ENCODE results near the gene DYNC1LI1. TPM values are rescaled to one million over a fixed set of nuclear protein-coding genes. Genes with fewer than 3 reads are reported as not detected.

Gene DYNC1LI1
- total RNA-seq, 2 experiments from 2014 or later = 34.7 to 36.1 TPM

- Mint-ChIP-seq H3K9me3 (no peaks in the 10 kb centered on the region), H3K36me3 (peaks cover 12% of the 10 kb centered on the region), H3K4me1 (peaks cover 39% of the 10 kb centered on the region), H3K4me3 (no peak overlapping the region), H3K27ac (no peak overlapping the region), H3K27me3 (no peaks in the 10 kb centered on the region)
- DNase-seq = no peak
These were observed 72.4 kb downstream of the DYNC1LI1 start for GRCh38 chr3:32498252-32498651.

GRCh38 chr3:32495609-32496008, 75.0 kb downstream of the DYNC1LI1 start:
- no peak for DNase-seq
- Mint-ChIP-seq H3K4me3 (no peak overlapping the region), H3K4me1 (peaks cover 28% of the 10 kb centered on the region), H3K9me3 (no peaks in the 10 kb centered on the region), H3K27me3 (no peaks in the 10 kb centered on the region), H3K36me3 (peaks cover 12% of the 10 kb centered on the region), H3K27ac (no peak overlapping the region)

- no peak overlapping the region for H3K27ac Mint-ChIP-seq
These were observed 75.6 kb downstream of the DYNC1LI1 start for GRCh38 chr3:32495085-32495484.

GRCh38 chr3:32493437-32494414, 76.9 kb downstream of the DYNC1LI1 start:
- Mint-ChIP-seq H3K4me3 (no peak overlapping the region), H3K4me1 (peaks cover 15% of the 10 kb centered on the region), H3K27ac (no peak overlapping the region), H3K36me3 (peaks cover 14% of the 10 kb centered on the region), H3K9me3 (no peaks in the 10 kb centered on the region), H3K27me3 (no peaks in the 10 kb centered on the region)
- DNase-seq = no peak

More at GRCh38 chr3:32495085-32495484, 75.6 kb downstream of the DYNC1LI1 start:
- Mint-ChIP-seq H3K4me1 (peaks cover 23% of the 10 kb centered on the region), H3K36me3 (peaks cover 12% of the 10 kb centered on the region), H3K9me3 (no peaks in the 10 kb centered on the region), H3K27me3 (no peaks in the 10 kb centered on the region), H3K4me3 (no peak overlapping the region)
- no peak for DNase-seq

GRCh38 chr3:32492684-32493436, 77.8 kb downstream of the DYNC1LI1 start:
- peaks cover 20% of the 10 kb centered on the region for H3K36me3 Mint-ChIP-seq

GRCh38 chr3:32488474-32489008, 82.1 kb downstream of the DYNC1LI1 start:
- Mint-ChIP-seq H3K9me3 (no peaks in the 10 kb centered on the region), H3K36me3 (peaks cover 28% of the 10 kb centered on the region), H3K27ac (no peak overlapping the region), H3K27me3 (no peaks in the 10 kb centered on the region), H3K4me3 (no peak overlapping the region), H3K4me1 (peaks cover 11% of the 10 kb centered on the region)
- no peak for DNase-seq

More at GRCh38 chr3:32492684-32493436, 77.8 kb downstream of the DYNC1LI1 start:
- no peak for DNase-seq
- peaks cover 14% of the 10 kb centered on the region for H3K4me1 Mint-ChIP-seq
- H3K27ac Mint-ChIP-seq = no peak overlapping the region
- H3K4me3 Mint-ChIP-seq = no peak overlapping the region
- H3K27me3 Mint-ChIP-seq = no peaks in the 10 kb centered on the region
- H3K9me3 Mint-ChIP-seq = no peaks in the 10 kb centered on the region

GRCh38 chr3:32487781-32488473, 82.7 kb downstream of the DYNC1LI1 start:
- Mint-ChIP-seq H3K4me3 (no peak overlapping the region), H3K27me3 (no peaks in the 10 kb centered on the region), H3K9me3 (no peaks in the 10 kb centered on the region), H3K36me3 (peaks cover 30% of the 10 kb centered on the region), H3K27ac (peak overlapping the region; percentile 48), H3K4me1 (peaks cover 14% of the 10 kb centered on the region)
- no peak for DNase-seq

GRCh38 chr3:32484436-32484835, 86.2 kb downstream of the DYNC1LI1 start:
- DNase-seq = no peak
- H3K4me3 Mint-ChIP-seq = no peak overlapping the region
- H3K36me3 Mint-ChIP-seq = peaks cover 49% of the 10 kb centered on the region
- H3K9me3 Mint-ChIP-seq = no peaks in the 10 kb centered on the region
- H3K27ac Mint-ChIP-seq = peak overlapping the region; percentile 47
- no peaks in the 10 kb centered on the region for H3K27me3 Mint-ChIP-seq
- H3K4me1 Mint-ChIP-seq = peaks cover 25% of the 10 kb centered on the region

GRCh38 chr3:32483772-32484171, 86.9 kb downstream of the DYNC1LI1 start:
- Mint-ChIP-seq H3K4me1 (peaks cover 25% of the 10 kb centered on the region), H3K4me3 (no peak overlapping the region), H3K9me3 (no peaks in the 10 kb centered on the region), H3K27me3 (no peaks in the 10 kb centered on the region), H3K36me3 (peaks cover 50% of the 10 kb centered on the region), H3K27ac (no peak overlapping the region)
- DNase-seq = no peak

- peaks cover 48% of the 10 kb centered on the region for H3K36me3 Mint-ChIP-seq
These were observed 88.0 kb downstream of the DYNC1LI1 start for GRCh38 chr3:32482693-32483092.

GRCh38 chr3:32481791-32482631, 88.6 kb downstream of the DYNC1LI1 start:
- no peaks in the 10 kb centered on the region for H3K9me3 Mint-ChIP-seq
- no peak for DNase-seq
- no peak overlapping the region for H3K4me3 Mint-ChIP-seq
- no peak overlapping the region for H3K27ac Mint-ChIP-seq
- H3K4me1 Mint-ChIP-seq = peaks cover 25% of the 10 kb centered on the region
- H3K36me3 Mint-ChIP-seq = peaks cover 51% of the 10 kb centered on the region
- H3K27me3 Mint-ChIP-seq = no peaks in the 10 kb centered on the region

More at GRCh38 chr3:32482693-32483092, 88.0 kb downstream of the DYNC1LI1 start:
- Mint-ChIP-seq H3K4me3 (no peak overlapping the region), H3K27me3 (no peaks in the 10 kb centered on the region), H3K9me3 (no peaks in the 10 kb centered on the region), H3K4me1 (peaks cover 23% of the 10 kb centered on the region), H3K27ac (no peak overlapping the region)
- no peak for DNase-seq

GRCh38 chr3:32480604-32481003, 90.1 kb downstream of the DYNC1LI1 start:
- H3K9me3 Mint-ChIP-seq = peaks cover 2% of the 10 kb centered on the region
- H3K36me3 Mint-ChIP-seq = peaks cover 52% of the 10 kb centered on the region
- no peak for DNase-seq
- no peak overlapping the region for H3K4me3 Mint-ChIP-seq
- no peaks in the 10 kb centered on the region for H3K27me3 Mint-ChIP-seq
- no peak overlapping the region for H3K27ac Mint-ChIP-seq
- peaks cover 28% of the 10 kb centered on the region for H3K4me1 Mint-ChIP-seq
